ENCODE results near the gene KIAA1549.

Gene KIAA1549

GRCh38 chr7:138873220-138873892 lies 107.8 kb downstream of the KIAA1549 start:
- Mint-ChIP-seq H3K27me3 (peaks cover 20 to 21% of the 10 kb centered on the region in 2 donors), H3K9me3 (no peaks in the 10 kb centered on the region), H3K27ac (no peak overlapping the region), H3K4me1 (ENCODE audit: low read depth in 2 of 2) (peaks cover 6 to 12% of the 10 kb centered on the region in 2 donors), H3K36me3 (ENCODE audit: insufficient read depth) (peaks cover 10% of the 10 kb centered on the region), H3K4me3 (no peak overlapping the region)
- no peak for DNase-seq
- ATAC-seq (replicated peaks): no peak

GRCh38 chr7:138872576-138872975 lies 108.6 kb downstream of the KIAA1549 start:
- peaks cover 10% of the 10 kb centered on the region for H3K36me3 Mint-ChIP-seq (ENCODE audit: insufficient read depth)
- ATAC-seq (replicated peaks) (no peak), DNase-seq (no peak)
- H3K4me1 Mint-ChIP-seq (ENCODE audit: low read depth in 2 of 2): peaks cover 6 to 12% of the 10 kb centered on the region in 2 donors
- H3K9me3 Mint-ChIP-seq: no peaks in the 10 kb centered on the region
- H3K27ac Mint-ChIP-seq: no peak overlapping the region
- no peak overlapping the region for H3K4me3 Mint-ChIP-seq
- peaks cover 20 to 24% of the 10 kb centered on the region in 2 donors for H3K27me3 Mint-ChIP-seq

GRCh38 chr7:138871814-138872090 lies 109.4 kb downstream of the KIAA1549 start:
- DNase-seq (no peak), ATAC-seq (replicated peaks) (no peak)
- H3K4me3 Mint-ChIP-seq: no peak overlapping the region
- H3K36me3 Mint-ChIP-seq (ENCODE audit: insufficient read depth): peaks cover 10% of the 10 kb centered on the region
- no peaks in the 10 kb centered on the region for H3K9me3 Mint-ChIP-seq
- H3K4me1 Mint-ChIP-seq (ENCODE audit: low read depth in 2 of 2): peaks cover 6 to 12% of the 10 kb centered on the region in 2 donors
- peaks cover 20 to 24% of the 10 kb centered on the region in 2 donors for H3K27me3 Mint-ChIP-seq
- no peak overlapping the region for H3K27ac Mint-ChIP-seq

- peaks cover 10% of the 10 kb centered on the region for H3K36me3 Mint-ChIP-seq (ENCODE audit: insufficient read depth)
- no peak overlapping the region for H3K27ac Mint-ChIP-seq
- ATAC-seq (replicated peaks): no peak
- H3K27me3 Mint-ChIP-seq: peaks cover 20 to 24% of the 10 kb centered on the region in 2 donors
- no peaks in the 10 kb centered on the region for H3K9me3 Mint-ChIP-seq
- no peak for DNase-seq
- H3K4me1 Mint-ChIP-seq (ENCODE audit: low read depth in 2 of 2): peaks cover 4 to 9% of the 10 kb centered on the region in 2 donors
- H3K4me3 Mint-ChIP-seq: no peak overlapping the region
Observed at GRCh38 chr7:138871065-138871813, 110.0 kb downstream of the KIAA1549 start.

DNA sequence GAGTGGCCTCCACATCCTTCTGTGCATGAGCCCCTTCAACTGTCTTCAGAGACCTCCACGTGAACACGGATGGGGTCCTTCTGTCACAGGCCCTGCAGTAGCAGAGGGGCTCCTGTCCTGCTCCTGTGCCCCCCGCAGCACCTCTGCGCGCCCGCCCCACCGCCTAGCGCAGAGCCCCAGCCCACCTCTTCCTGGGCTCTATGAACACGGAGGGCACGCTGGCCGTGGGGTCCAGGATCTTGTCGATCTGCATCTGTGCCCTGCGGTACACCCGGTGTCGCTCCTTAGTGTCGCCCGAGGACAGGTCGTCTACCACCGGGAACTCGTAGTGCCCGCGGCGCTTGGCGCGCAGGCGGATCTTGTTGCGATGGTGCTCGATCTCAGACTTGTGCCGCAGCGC lies 111.8 kb downstream of the KIAA1549 start:
- Mint-ChIP-seq H3K4me3 (no peak overlapping the region), H3K27ac (no peak overlapping the region), H3K27me3 (peaks cover 20 to 24% of the 10 kb centered on the region in 2 donors), H3K9me3 (no peaks in the 10 kb centered on the region), H3K36me3 (ENCODE audit: insufficient read depth) (no peaks in the 10 kb centered on the region), H3K4me1 (ENCODE audit: low read depth in 2 of 2) (peaks cover 0 to 3% of the 10 kb centered on the region in 2 donors)
- ATAC-seq (replicated peaks) (no peak), DNase-seq (no peak)

DNA sequence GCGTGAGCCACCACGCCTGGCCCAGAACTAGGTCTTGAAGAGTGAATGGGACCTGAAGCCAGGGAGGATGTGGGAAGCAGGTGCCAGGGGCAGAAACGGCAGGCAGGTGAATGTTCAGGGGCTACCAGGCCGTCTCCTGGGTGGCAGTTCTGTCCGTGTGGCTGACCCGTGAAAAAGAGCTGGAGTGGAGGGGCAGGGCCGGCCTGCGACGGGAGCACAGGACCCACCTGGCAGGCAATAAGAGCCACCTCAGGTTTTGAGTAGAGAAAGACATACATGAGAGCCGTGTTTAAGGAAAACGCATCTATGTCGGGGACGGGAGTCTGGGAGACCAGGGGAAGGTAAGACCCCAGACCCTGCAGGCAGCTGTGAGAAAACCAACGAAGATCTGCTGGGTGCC lies 112.5 kb downstream of the KIAA1549 start:
- Mint-ChIP-seq H3K4me3 (no peak overlapping the region), H3K4me1 (ENCODE audit: low read depth in 2 of 2) (peaks cover 0 to 3% of the 10 kb centered on the region in 2 donors), H3K36me3 (ENCODE audit: insufficient read depth) (no peaks in the 10 kb centered on the region), H3K9me3 (no peaks in the 10 kb centered on the region), H3K27ac (no peak overlapping the region), H3K27me3 (peaks cover 20 to 24% of the 10 kb centered on the region in 2 donors)
- ATAC-seq (replicated peaks): no peak
- no peak for DNase-seq

DNA sequence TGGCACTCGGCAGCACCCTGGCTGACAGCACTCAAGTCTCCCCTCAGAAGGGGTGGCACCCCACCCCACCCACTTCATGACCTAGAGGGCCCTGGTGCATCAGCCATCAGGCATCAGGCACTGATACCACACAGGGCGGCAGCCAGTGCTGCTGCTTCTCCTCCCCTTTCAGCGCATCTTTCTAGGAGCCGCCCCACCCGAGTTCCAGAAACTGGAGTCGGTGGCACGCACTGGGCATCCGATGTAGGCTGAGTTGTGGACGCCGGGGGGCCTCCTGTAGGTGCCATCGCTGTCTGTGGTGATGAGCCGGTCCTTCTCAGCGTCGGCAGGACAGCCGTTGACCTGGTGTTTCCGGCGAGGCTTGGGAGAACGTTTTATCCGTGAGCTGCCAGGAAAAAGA lies 113.4 kb downstream of the KIAA1549 start:
- Mint-ChIP-seq H3K4me1 (ENCODE audit: low read depth in 2 of 2) (peaks cover 0 to 3% of the 10 kb centered on the region in 2 donors), H3K27me3 (peaks cover 20 to 24% of the 10 kb centered on the region in 2 donors), H3K4me3 (no peak overlapping the region), H3K9me3 (no peaks in the 10 kb centered on the region), H3K27ac (no peak overlapping the region), H3K36me3 (ENCODE audit: insufficient read depth) (no peaks in the 10 kb centered on the region)
- ATAC-seq (replicated peaks) (no peak), DNase-seq (no peak)

- Mint-ChIP-seq H3K9me3 (no peaks in the 10 kb centered on the region), H3K27me3 (peaks cover 20 to 24% of the 10 kb centered on the region in 2 donors), H3K4me1 (ENCODE audit: low read depth in 2 of 2) (peaks cover 0 to 3% of the 10 kb centered on the region in 2 donors), H3K4me3 (no peak overlapping the region), H3K36me3 (ENCODE audit: insufficient read depth) (no peaks in the 10 kb centered on the region), H3K27ac (peak overlapping the region in 1 of 2 donors; percentile 26)
- no peak for DNase-seq
- no peak for ATAC-seq (replicated peaks)
Observed at GRCh38 chr7:138866353-138866752, 114.8 kb downstream of the KIAA1549 start.

DNA sequence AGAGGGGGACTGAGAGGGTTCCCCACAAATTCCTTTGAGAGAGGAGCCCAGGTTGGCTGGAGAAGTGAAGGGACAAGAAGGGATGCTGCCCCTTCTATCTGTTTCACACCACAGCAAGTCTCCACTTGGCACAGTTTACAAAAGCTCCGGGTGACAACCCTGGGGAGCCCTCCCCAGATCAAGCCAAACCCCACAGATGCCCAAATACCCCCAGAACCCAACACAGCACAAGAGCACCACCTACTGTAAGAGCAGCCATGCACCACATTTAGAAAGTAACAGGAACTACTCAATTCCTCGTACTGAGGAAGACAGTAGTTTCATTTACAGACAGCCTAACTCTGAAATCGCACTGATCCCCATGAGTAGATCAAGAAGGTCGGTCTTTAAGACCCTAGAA lies 115.3 kb downstream of the KIAA1549 start:
- no peaks in the 10 kb centered on the region for H3K9me3 Mint-ChIP-seq
- H3K27ac Mint-ChIP-seq: peak overlapping the region; percentile 26 to 42
- peak; percentile 77 for ATAC-seq (replicated peaks)
- no peak overlapping the region for H3K4me3 Mint-ChIP-seq
- DNase-seq: peak; percentile 20 to 26 (median 20)
- no peaks in the 10 kb centered on the region for H3K36me3 Mint-ChIP-seq (ENCODE audit: insufficient read depth)
- peaks cover 20 to 28% of the 10 kb centered on the region in 2 donors for H3K27me3 Mint-ChIP-seq
- H3K4me1 Mint-ChIP-seq (ENCODE audit: low read depth in 2 of 2): peaks cover 0 to 3% of the 10 kb centered on the region in 2 donors

- H3K4me1 Mint-ChIP-seq (ENCODE audit: low read depth in 2 of 2): peaks cover 0 to 3% of the 10 kb centered on the region in 2 donors
- no peaks in the 10 kb centered on the region for H3K9me3 Mint-ChIP-seq
- no peak for DNase-seq
- no peak overlapping the region for H3K4me3 Mint-ChIP-seq
- H3K27me3 Mint-ChIP-seq: peaks cover 23 to 32% of the 10 kb centered on the region in 2 donors
- ATAC-seq (replicated peaks): no peak
- H3K36me3 Mint-ChIP-seq (ENCODE audit: insufficient read depth): no peaks in the 10 kb centered on the region
- H3K27ac Mint-ChIP-seq: peak overlapping the region in 1 of 2 donors; percentile 42
Observed at GRCh38 chr7:138864667-138865066, 116.5 kb downstream of the KIAA1549 start.

DNA sequence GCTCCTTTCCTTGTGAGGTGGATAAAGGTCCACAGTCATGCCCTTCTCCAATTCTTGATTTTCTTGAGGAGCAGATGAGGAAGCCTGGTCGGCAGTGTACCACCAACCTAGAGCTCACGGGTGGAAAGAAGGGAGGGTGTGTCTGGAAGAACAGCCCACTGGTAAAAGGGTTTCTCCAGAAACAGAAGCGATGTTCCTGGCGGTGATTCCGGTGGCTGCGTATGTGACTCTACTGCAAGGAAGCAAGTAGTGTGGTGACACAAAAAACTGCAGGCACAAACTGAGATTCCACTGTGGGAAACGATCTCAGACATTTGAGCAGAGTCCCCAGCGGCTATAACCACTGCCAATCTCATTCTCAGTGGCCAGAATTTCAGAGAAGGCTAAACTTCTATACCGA lies 117.3 kb downstream of the KIAA1549 start:
- H3K4me3 Mint-ChIP-seq: no peak overlapping the region
- peaks cover 21 to 32% of the 10 kb centered on the region in 2 donors for H3K27me3 Mint-ChIP-seq
- DNase-seq (no peak), ATAC-seq (replicated peaks) (no peak)
- no peaks in the 10 kb centered on the region for H3K9me3 Mint-ChIP-seq
- H3K4me1 Mint-ChIP-seq (ENCODE audit: low read depth in 2 of 2): peaks cover 0 to 3% of the 10 kb centered on the region in 2 donors
- H3K36me3 Mint-ChIP-seq (ENCODE audit: insufficient read depth): no peaks in the 10 kb centered on the region
- no peak overlapping the region for H3K27ac Mint-ChIP-seq

- Mint-ChIP-seq H3K27me3 (peaks cover 32 to 34% of the 10 kb centered on the region in 2 donors), H3K9me3 (peaks cover 0 to 8% of the 10 kb centered on the region in 2 donors), H3K27ac (no peak overlapping the region), H3K4me1 (ENCODE audit: low read depth in 2 of 2) (peaks cover 0 to 3% of the 10 kb centered on the region in 2 donors), H3K4me3 (no peak overlapping the region), H3K36me3 (ENCODE audit: insufficient read depth) (no peaks in the 10 kb centered on the region)
- DNase-seq (no peak), ATAC-seq (replicated peaks) (no peak)
Observed at GRCh38 chr7:138861051-138861450, 120.1 kb downstream of the KIAA1549 start.

GRCh38 chr7:138857728-138858127 lies 123.5 kb downstream of the KIAA1549 start:
- no peak for ATAC-seq (replicated peaks)
- H3K9me3 Mint-ChIP-seq: peaks cover 0 to 8% of the 10 kb centered on the region in 2 donors
- H3K4me3 Mint-ChIP-seq: no peak overlapping the region
- no peak for DNase-seq
- H3K27me3 Mint-ChIP-seq: peaks cover 33 to 45% of the 10 kb centered on the region in 2 donors
- no peaks in the 10 kb centered on the region for H3K36me3 Mint-ChIP-seq (ENCODE audit: insufficient read depth)
- H3K27ac Mint-ChIP-seq: no peak overlapping the region
- H3K4me1 Mint-ChIP-seq (ENCODE audit: low read depth in 2 of 2): no peaks in the 10 kb centered on the region

- peaks cover 0 to 8% of the 10 kb centered on the region in 2 donors for H3K9me3 Mint-ChIP-seq
- peaks cover 27 to 41% of the 10 kb centered on the region in 2 donors for H3K27me3 Mint-ChIP-seq
- no peaks in the 10 kb centered on the region for H3K36me3 Mint-ChIP-seq (ENCODE audit: insufficient read depth)
- H3K4me1 Mint-ChIP-seq (ENCODE audit: low read depth in 2 of 2): no peaks in the 10 kb centered on the region
- ATAC-seq (replicated peaks) (no peak), DNase-seq (no peak)
- H3K27ac Mint-ChIP-seq: no peak overlapping the region
- no peak overlapping the region for H3K4me3 Mint-ChIP-seq
Observed at GRCh38 chr7:138854115-138854645, 127.0 kb downstream of the KIAA1549 start.
